ENCODE results near the gene PPM1K. TPM values are rescaled to one million over a fixed set of nuclear protein-coding genes. Genes with fewer than 3 reads are reported as not detected.

PPM1K gene
- total RNA-seq, 1 experiment from 2014 or later = 4.2 TPM

GRCh38 chr4:88242144-88242543 lies 42.2 kb downstream of the PPM1K start:
- Histone ChIP-seq H3K4me2 (ENCODE audit: low read length) (no peak overlapping the region), H3K27me3 (ENCODE audit: insufficient read depth, low read length) (no peaks in the 10 kb centered on the region), H3K9ac (ENCODE audit: low read length) (no peak overlapping the region), H3K4me1 (ENCODE audit: control insufficient read depth in 1 of 2, insufficient read depth in 2 of 2, low read length in 2 of 2) (no peaks in the 10 kb centered on the region), H3K9me3 (ENCODE audit: control insufficient read depth in 1 of 2, insufficient read depth in 1 of 2, low read depth in 1 of 2, low read length in 2 of 2) (no peaks in the 10 kb centered on the region), H2AFZ (ENCODE audit: low read depth, low read length, poor library complexity, severe bottlenecking) (no peak overlapping the region), H3K9me2 (ENCODE audit: insufficient read depth) (no peaks in the 10 kb centered on the region), H3K79me2 (ENCODE audit: insufficient read depth, low read length) (no peaks in the 10 kb centered on the region), H3K4me3 (replicated peaks in 1 of 2; ENCODE audit: low read depth in 1 of 2, low read length in 2 of 2) (no peak overlapping the region), H3K36me3 (ENCODE audit: control insufficient read depth in 1 of 2, insufficient read depth in 2 of 2, low read length in 2 of 2) (no peaks in the 10 kb centered on the region), H4K20me1 (ENCODE audit: insufficient read depth) (no peaks in the 10 kb centered on the region), H3K27ac (ENCODE audit: low read depth, low read length) (no peak overlapping the region)
- no TSS peak for BruUV-seq (replicated peaks)
- CTCF ChIA-PET = no interaction called here
- POLR2A ChIA-PET = no interaction called here
- DNase-seq (ENCODE audit: low read depth, low spot score) (no peak), ATAC-seq (no peak)
- intact Hi-C loops (cut with micrococcal nuclease) = no loop called here
- TF ChIP-seq CTCF (IDR thresholded peaks at IDR 0.05 in 2 of 3, conservative IDR thresholded peaks at IDR 0.05 in 1 of 3; ENCODE audit: borderline replicate concordance in 1 of 3, insufficient read depth in 1 of 3, low read depth in 2 of 3, low read length in 2 of 3) = no peak
- TF ChIP-seq SRF (IDR thresholded peaks at IDR 0.05; ENCODE audit: low read depth) = no peak
- TF ChIP-seq SP1 (IDR thresholded peaks at IDR 0.05; ENCODE audit: low read depth) = no peak
- no peak for TF ChIP-seq POLR2A (IDR thresholded peaks at IDR 0.05; ENCODE audit: borderline replicate concordance, extremely low read depth, insufficient read depth, insufficient read length)
- no peak for TF ChIP-seq ZFX (IDR thresholded peaks at IDR 0.05)
- TF ChIP-seq, protein P1, sequence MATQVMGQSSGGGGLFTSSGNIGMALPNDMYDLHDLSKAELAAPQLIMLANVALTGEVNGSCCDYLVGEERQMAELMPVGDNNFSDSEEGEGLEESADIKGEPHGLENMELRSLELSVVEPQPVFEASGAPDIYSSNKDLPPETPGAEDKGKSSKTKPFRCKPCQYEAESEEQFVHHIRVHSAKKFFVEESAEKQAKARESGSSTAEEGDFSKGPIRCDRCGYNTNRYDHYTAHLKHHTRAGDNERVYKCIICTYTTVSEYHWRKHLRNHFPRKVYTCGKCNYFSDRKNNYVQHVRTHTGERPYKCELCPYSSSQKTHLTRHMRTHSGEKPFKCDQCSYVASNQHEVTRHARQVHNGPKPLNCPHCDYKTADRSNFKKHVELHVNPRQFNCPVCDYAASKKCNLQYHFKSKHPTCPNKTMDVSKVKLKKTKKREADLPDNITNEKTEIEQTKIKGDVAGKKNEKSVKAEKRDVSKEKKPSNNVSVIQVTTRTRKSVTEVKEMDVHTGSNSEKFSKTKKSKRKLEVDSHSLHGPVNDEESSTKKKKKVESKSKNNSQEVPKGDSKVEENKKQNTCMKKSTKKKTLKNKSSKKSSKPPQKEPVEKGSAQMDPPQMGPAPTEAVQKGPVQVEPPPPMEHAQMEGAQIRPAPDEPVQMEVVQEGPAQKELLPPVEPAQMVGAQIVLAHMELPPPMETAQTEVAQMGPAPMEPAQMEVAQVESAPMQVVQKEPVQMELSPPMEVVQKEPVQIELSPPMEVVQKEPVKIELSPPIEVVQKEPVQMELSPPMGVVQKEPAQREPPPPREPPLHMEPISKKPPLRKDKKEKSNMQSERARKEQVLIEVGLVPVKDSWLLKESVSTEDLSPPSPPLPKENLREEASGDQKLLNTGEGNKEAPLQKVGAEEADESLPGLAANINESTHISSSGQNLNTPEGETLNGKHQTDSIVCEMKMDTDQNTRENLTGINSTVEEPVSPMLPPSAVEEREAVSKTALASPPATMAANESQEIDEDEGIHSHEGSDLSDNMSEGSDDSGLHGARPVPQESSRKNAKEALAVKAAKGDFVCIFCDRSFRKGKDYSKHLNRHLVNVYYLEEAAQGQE (IDR thresholded peaks at IDR 0.05; ENCODE audit: low read depth) = no peak
- TF ChIP-seq RAD21 (IDR thresholded peaks at IDR 0.05; ENCODE audit: low read depth) = no peak
- no peak for TF ChIP-seq SIN3A (IDR thresholded peaks at IDR 0.05; ENCODE audit: low read depth)
- no peak for TF ChIP-seq CEBPB (IDR thresholded peaks at IDR 0.05; ENCODE audit: low read depth)
- no peak for TF ChIP-seq YY1 (IDR thresholded peaks at IDR 0.05; ENCODE audit: extremely low read depth, insufficient replicate concordance, low read depth, low read length)
- TF ChIP-seq EGR1 (IDR thresholded peaks at IDR 0.05; ENCODE audit: low read depth) = no peak
- no peak for TF ChIP-seq EZH2 (IDR thresholded peaks at IDR 0.05)
- TF ChIP-seq EZH2phosphoT487 (IDR thresholded peaks at IDR 0.05; ENCODE audit: borderline replicate concordance) = no peak
- TF ChIP-seq ZNF274 (IDR thresholded peaks at IDR 0.05; ENCODE audit: low read depth, low read length) = no peak
- no peak for TF ChIP-seq POLR2AphosphoS5 (IDR thresholded peaks at IDR 0.05; ENCODE audit: low read depth, low read length)
- TF ChIP-seq, protein P2, sequence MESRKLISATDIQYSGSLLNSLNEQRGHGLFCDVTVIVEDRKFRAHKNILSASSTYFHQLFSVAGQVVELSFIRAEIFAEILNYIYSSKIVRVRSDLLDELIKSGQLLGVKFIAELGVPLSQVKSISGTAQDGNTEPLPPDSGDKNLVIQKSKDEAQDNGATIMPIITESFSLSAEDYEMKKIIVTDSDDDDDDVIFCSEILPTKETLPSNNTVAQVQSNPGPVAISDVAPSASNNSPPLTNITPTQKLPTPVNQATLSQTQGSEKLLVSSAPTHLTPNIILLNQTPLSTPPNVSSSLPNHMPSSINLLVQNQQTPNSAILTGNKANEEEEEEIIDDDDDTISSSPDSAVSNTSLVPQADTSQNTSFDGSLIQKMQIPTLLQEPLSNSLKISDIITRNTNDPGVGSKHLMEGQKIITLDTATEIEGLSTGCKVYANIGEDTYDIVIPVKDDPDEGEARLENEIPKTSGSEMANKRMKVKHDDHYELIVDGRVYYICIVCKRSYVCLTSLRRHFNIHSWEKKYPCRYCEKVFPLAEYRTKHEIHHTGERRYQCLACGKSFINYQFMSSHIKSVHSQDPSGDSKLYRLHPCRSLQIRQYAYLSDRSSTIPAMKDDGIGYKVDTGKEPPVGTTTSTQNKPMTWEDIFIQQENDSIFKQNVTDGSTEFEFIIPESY (IDR thresholded peaks at IDR 0.05; ENCODE audit: extremely low read depth, insufficient replicate concordance, low read length) = no peak
- TF ChIP-seq, protein P3, sequence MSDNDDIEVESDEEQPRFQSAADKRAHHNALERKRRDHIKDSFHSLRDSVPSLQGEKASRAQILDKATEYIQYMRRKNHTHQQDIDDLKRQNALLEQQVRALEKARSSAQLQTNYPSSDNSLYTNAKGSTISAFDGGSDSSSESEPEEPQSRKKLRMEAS (IDR thresholded peaks at IDR 0.05) = no peak
- no peak for TF ChIP-seq TCF7L2 (IDR thresholded peaks at IDR 0.05; ENCODE audit: borderline replicate concordance, extremely low read depth, insufficient read depth, insufficient read length)
- TF ChIP-seq, protein P4, sequence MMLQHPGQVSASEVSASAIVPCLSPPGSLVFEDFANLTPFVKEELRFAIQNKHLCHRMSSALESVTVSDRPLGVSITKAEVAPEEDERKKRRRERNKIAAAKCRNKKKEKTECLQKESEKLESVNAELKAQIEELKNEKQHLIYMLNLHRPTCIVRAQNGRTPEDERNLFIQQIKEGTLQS (IDR thresholded peaks at IDR 0.05) = no peak
- no peak for TF ChIP-seq FOSL1 (IDR thresholded peaks at IDR 0.05; ENCODE audit: low read depth)
- RAD21 ChIA-PET (ENCODE audit: low non-redundant PET in 1 of 2, low total read pairs in 2 of 2, uncharacterized antibody in 2 of 2, unreplicated experiment in 2 of 2) = no interaction called here

All from HCT116 (cell line).